HCT116 (cell line): ENCODE measurements around the gene LRRN2. TPM values are rescaled to one million over a fixed set of nuclear protein-coding genes. Genes with fewer than 3 reads are reported as not detected.

Experiments
- ATAC-seq: fragments of 200-7000 bp; cut with Tn5 transposase; 2 replicates; pipeline ENCODE4 v1.9.1; 2020; ENCODE audit warnings: mild to moderate bottlenecking, moderate library complexity
- BruUV-seq: library from RNA; stranded (reverse); fragments of 400-500 nt; replicated peaks from 2 replicates; lab custom pipeline; 2021; lab: Mats Ljungman, UMichigan
- CTCF ChIA-PET: fragments of 300-600 bp; sonication (Branson Sonifier 250); formaldehyde crosslinking; loops from one replicate; lab custom pipeline; 2021; ENCODE audit warnings: antibody characterized with exemption; lab: Charles Lee
- POLR2A ChIA-PET: fragments of 300-600, 350-600 bp; sonication (Branson Sonifier 250); formaldehyde crosslinking; loops from one replicate; lab custom pipeline; 2021; ENCODE audit warnings: antibody characterized with exemption; lab: Charles Lee
- RAD21 ChIA-PET, 2 experiments: fragments of 300-600 bp; sonication (Branson Sonifier 250); formaldehyde crosslinking; loops; one replicate each; lab custom pipeline; 2023; ENCODE audit warnings: low total read pairs in 2 of 2; ENCODE audit not compliant: uncharacterized antibody in 2 of 2, unreplicated experiment in 2 of 2, low non-redundant PET in 1 of 2; lab: Charles Lee
- DNase-seq: peaks from one replicate; pipeline ENCODE4 v3.0.0-alpha.2; 2010; ENCODE audit warnings: low read depth, low spot score
- H2AFZ ChIP-seq: fragments of 200-600 bp; shearing (Covaris generic), sonication (generic); 2 replicates; pipeline ENCODE4 v1.6.1; 2017; ENCODE audit warnings: low read depth, mixed run types, mixed read lengths, antibody characterized with exemption, low read length; ENCODE audit not compliant: poor library complexity, severe bottlenecking
- H3K27ac ChIP-seq: 2 replicates; pipeline ENCODE4 v1.5.1; 2012; ENCODE audit warnings: low read depth, low read length
- H3K27me3 ChIP-seq: fragments of 200-600 bp; sonication (generic); 2 replicates; pipeline ENCODE4 v1.6.1; 2016; ENCODE audit warnings: mixed run types, low read length, mixed read lengths; ENCODE audit not compliant: insufficient read depth
- H3K36me3 ChIP-seq, 2 experiments: fragments of 200-500 bp in 1 of 2; fragments of 200-600 bp in 1 of 2; sonication (Bioruptor generic) in 1 of 2; sonication (generic) in 1 of 2; 2 replicates each; pipeline versions ENCODE4 v1.5.1 to v1.6.1; 2014 to 2016; ENCODE audit warnings: low read length in 2 of 2, inconsistent platforms in 1 of 2, mixed read lengths in 1 of 2, mixed run types in 1 of 2; ENCODE audit not compliant: insufficient read depth in 2 of 2, control insufficient read depth in 1 of 2
- H3K4me1 ChIP-seq, 2 experiments: fragments of 200-600 bp in 1 of 2; sonication (generic) in 1 of 2; 2 replicates each; pipeline versions ENCODE4 v1.5.1 to v1.6.1; 2012 to 2017; ENCODE audit warnings: low read length in 2 of 2, inconsistent platforms in 1 of 2, mild to moderate bottlenecking in 1 of 2, mixed read lengths in 1 of 2, mixed run types in 1 of 2, moderate library complexity in 1 of 2; ENCODE audit not compliant: insufficient read depth in 2 of 2, control insufficient read depth in 1 of 2
- H3K4me2 ChIP-seq: fragments of 200-600 bp; sonication (generic); 2 replicates; pipeline ENCODE4 v1.6.1; 2017; ENCODE audit warnings: mixed run types, low read length, mixed read lengths
- H3K4me3 ChIP-seq, 2 experiments: fragments of 200-600 bp in 1 of 2; sonication (generic) in 1 of 2; replicated peaks in 1 of 2; 2 replicates each; pipeline ENCODE4 v1.5.1; 2011 to 2016; ENCODE audit warnings: low read length in 2 of 2, control low read depth in 1 of 2, low read depth in 1 of 2, mild to moderate bottlenecking in 1 of 2, mixed read lengths in 1 of 2, mixed run types in 1 of 2
- H3K79me2 ChIP-seq: fragments of 200-600 bp; sonication (generic); 2 replicates; pipeline ENCODE4 v1.6.1; 2017; ENCODE audit warnings: mild to moderate bottlenecking, mixed run types, low read length, moderate library complexity, mixed read lengths; ENCODE audit not compliant: insufficient read depth
- H3K9ac ChIP-seq: fragments of 200-600 bp; sonication (generic); 2 replicates; pipeline ENCODE4 v1.6.1; 2016; ENCODE audit warnings: low read length, mixed read lengths
- H3K9me2 ChIP-seq: fragments of 200-600 bp; sonication (generic), shearing (Covaris generic); 2 replicates; pipeline ENCODE4 v1.6.1; 2017; ENCODE audit warnings: mixed run types, mild to moderate bottlenecking, moderate library complexity; ENCODE audit not compliant: insufficient read depth
- H3K9me3 ChIP-seq, 2 experiments: fragments of 200-500 bp in 1 of 2; fragments of 200-600 bp in 1 of 2; sonication (Bioruptor generic) in 1 of 2; sonication (generic) in 1 of 2; 2 replicates each; pipeline ENCODE4 v1.6.1; 2014 to 2017; ENCODE audit warnings: low read length in 2 of 2, mixed read lengths in 2 of 2, inconsistent platforms in 1 of 2, low read depth in 1 of 2, mild to moderate bottlenecking in 1 of 2, mixed run types in 1 of 2, moderate library complexity in 1 of 2; ENCODE audit not compliant: control insufficient read depth in 1 of 2, insufficient read depth in 1 of 2
- H4K20me1 ChIP-seq: fragments of 200-600 bp; sonication (generic), shearing (Covaris generic); 2 replicates; pipeline ENCODE4 v1.6.1; 2017; ENCODE audit warnings: mixed run types, mild to moderate bottlenecking, moderate library complexity; ENCODE audit not compliant: insufficient read depth
- CBX3 ChIP-seq: IDR thresholded peaks from 2 replicates; pipeline ENCODE4 v1.6.1; 2012; ENCODE audit warnings: low read depth
- CEBPB ChIP-seq: IDR thresholded peaks from 2 replicates; pipeline ENCODE4 v1.6.1; 2012; ENCODE audit warnings: low read depth
- CTCF ChIP-seq, 3 experiments: fragments of 200-600 bp in 1 of 3; sonication (generic) in 1 of 3; IDR thresholded peaks in 2 of 3; conservative IDR thresholded peaks in 1 of 3; 2 replicates each; pipeline ENCODE4 v1.5.1; 2012 to 2017; ENCODE audit warnings: low read depth in 2 of 3, low read length in 2 of 3, antibody characterized with exemption in 1 of 3, borderline replicate concordance in 1 of 3, control low read depth in 1 of 3, mild to moderate bottlenecking in 1 of 3, mixed read lengths in 1 of 3, mixed run types in 1 of 3, moderate library complexity in 1 of 3; ENCODE audit not compliant: insufficient read depth in 1 of 3
- EZH2 ChIP-seq: fragments of 200-600 bp; sonication (generic); IDR thresholded peaks from 2 replicates; pipeline ENCODE4 v1.6.1; 2017; ENCODE audit warnings: antibody characterized with exemption, mixed run types
- RAD21 ChIP-seq: IDR thresholded peaks from 2 replicates; pipeline ENCODE4 v1.6.1; 2012; ENCODE audit warnings: low read depth, mild to moderate bottlenecking
- REST ChIP-seq: IDR thresholded peaks from 2 replicates; pipeline ENCODE4 v1.6.1; 2012; ENCODE audit warnings: low read depth
- SP1 ChIP-seq: IDR thresholded peaks from 2 replicates; pipeline ENCODE4 v1.6.1; 2012; ENCODE audit warnings: low read depth
- SRF ChIP-seq: IDR thresholded peaks from 2 replicates; pipeline ENCODE4 v1.6.1; 2012; ENCODE audit warnings: low read depth
- YY1 ChIP-seq: IDR thresholded peaks from 2 replicates; pipeline ENCODE4 v1.6.1; 2011; ENCODE audit warnings: low read length, low read depth, moderate library complexity, mild to moderate bottlenecking; ENCODE audit not compliant: insufficient replicate concordance; ENCODE audit errors: extremely low read depth
- ZNF274 ChIP-seq: fragments of 200-500 bp; sonication (Bioruptor generic); IDR thresholded peaks from 2 replicates; pipeline ENCODE4 v1.6.1; 2014; ENCODE audit warnings: mild to moderate bottlenecking, low read depth, low read length, inconsistent platforms
- intact Hi-C: fragments of 100-400 bp; cut with micrococcal nuclease; formaldehyde crosslinking; loops from 2 replicates; pipeline ENCODE4 v1.10.0; 2022
- total RNA-seq: library from RNA; stranded (reverse); gene quantifications from one replicate; pipeline ENCODE4 v1.2.1, GENCODE V29; 2021; ENCODE audit not compliant: unreplicated experiment

The LRRN2 gene
- total RNA-seq, 1 experiment from 2014 or later = 3.2 TPM

- intact Hi-C loops = no loop called here
- Histone ChIP-seq H3K9me2 (no peaks in the 10 kb centered on the region), H3K4me3 (no peak overlapping the region), H3K27ac (no peak overlapping the region), H2AFZ (no peak overlapping the region), H3K9ac (no peak overlapping the region), H3K9me3 (no peaks in the 10 kb centered on the region), H3K36me3 (no peaks in the 10 kb centered on the region), H3K79me2 (no peaks in the 10 kb centered on the region), H4K20me1 (no peaks in the 10 kb centered on the region), H3K27me3 (no peaks in the 10 kb centered on the region), H3K4me1 (peaks cover 4 to 12% of the 10 kb centered on the region in 2 experiments; a peak in 2 of 4 replicates), H3K4me2 (no peak overlapping the region)
- ChIA-PET POLR2A (no interaction called here), RAD21 (no interaction called here), CTCF (no interaction called here)
- no TSS peak for BruUV-seq
- DNase-seq (no peak), ATAC-seq (no peak)
- no peak for TF ChIP-seq CBX3
- TF ChIP-seq RAD21 = no peak
- TF ChIP-seq CTCF (IDR thresholded peaks at IDR 0.05 in 2 of 3, conservative IDR thresholded peaks at IDR 0.05 in 1 of 3; ENCODE audit: borderline replicate concordance in 1 of 3, insufficient read depth in 1 of 3, low read depth in 2 of 3, low read length in 2 of 3) = no peak
These were observed 13.5 kb downstream of the LRRN2 start for GRCh38 chr1:204672069-204672468.

- H3K9me2 ChIP-seq = no peaks in the 10 kb centered on the region
- DNase-seq (no peak), ATAC-seq (peak; percentile 64)
- no TSS peak for BruUV-seq
- TF ChIP-seq REST (no peak), SP1 (no peak), EZH2 (no peak), SRF (no peak), RAD21 (no peak), YY1 (no peak), ZNF274 (no peak), CEBPB (no peak)
- H4K20me1 ChIP-seq = no peaks in the 10 kb centered on the region
- H3K4me3 ChIP-seq = no peak overlapping the region
- intact Hi-C loops = no loop called here
- H3K27ac ChIP-seq = no peak overlapping the region
- ChIA-PET POLR2A (no interaction called here), RAD21 (no interaction called here), CTCF (no interaction called here)
- H3K9ac ChIP-seq = no peak overlapping the region
- no peaks in the 10 kb centered on the region for H3K36me3 ChIP-seq
- no peak overlapping the region for H2AFZ ChIP-seq
- H3K27me3 ChIP-seq = no peaks in the 10 kb centered on the region
- H3K79me2 ChIP-seq = no peaks in the 10 kb centered on the region
- peak overlapping the region; percentile 24 for H3K4me2 ChIP-seq
- no peaks in the 10 kb centered on the region for H3K9me3 ChIP-seq
- peaks cover 4 to 12% of the 10 kb centered on the region in 2 experiments; a peak in 2 of 4 replicates for H3K4me1 ChIP-seq
These were observed 15.2 kb downstream of the LRRN2 start for GRCh38 chr1:204670152-204670927.
